Subcutaneous abdominal adipose tissue (tissue), 5 donors: Measurements from ENCODE around the gene RYR2.

Experiments used
- H3K27ac ChIP-seq: one replicate; pipeline ENCODE4 v1.7.0; 2013; ENCODE audit warnings: low read depth, mild to moderate bottlenecking, inconsistent platforms, low read length, moderate library complexity
- H3K27me3 ChIP-seq, 5 donors: one replicate each; pipeline ENCODE4 v1.7.0; 2013; ENCODE audit warnings: low read length in 5 of 5, inconsistent platforms in 1 of 5; ENCODE audit not compliant: control insufficient read depth in 5 of 5, insufficient read depth in 4 of 5
- H3K36me3 ChIP-seq, 5 donors: one replicate each; pipeline ENCODE4 v1.7.0; 2013; ENCODE audit warnings: low read length in 5 of 5; ENCODE audit not compliant: control insufficient read depth in 5 of 5, insufficient read depth in 5 of 5
- H3K4me1 ChIP-seq, 5 donors: one replicate each; pipeline ENCODE4 v1.7.0; 2013; ENCODE audit warnings: low read length in 5 of 5, mild to moderate bottlenecking in 3 of 5, moderate library complexity in 1 of 5; ENCODE audit not compliant: control insufficient read depth in 5 of 5, insufficient read depth in 5 of 5
- H3K4me3 ChIP-seq, 5 donors: one replicate each; pipeline ENCODE4 v1.7.0; 2013; ENCODE audit warnings: low read length in 5 of 5, low read depth in 1 of 5
- H3K9ac ChIP-seq, 5 donors: one replicate each; pipeline ENCODE4 v1.7.0; 2013; ENCODE audit warnings: low read length in 5 of 5, mild to moderate bottlenecking in 4 of 5, moderate library complexity in 3 of 5
- H3K9me3 ChIP-seq, 5 donors: one replicate each; pipeline ENCODE4 v1.7.0; 2013; ENCODE audit warnings: low read length in 5 of 5; ENCODE audit not compliant: control insufficient read depth in 5 of 5
- donor health status: healthy.
- donor health status: healthy.
- donor health status: healthy.
- donor health status: healthy.
- donor health status: healthy.

RYR2 gene

DNA sequence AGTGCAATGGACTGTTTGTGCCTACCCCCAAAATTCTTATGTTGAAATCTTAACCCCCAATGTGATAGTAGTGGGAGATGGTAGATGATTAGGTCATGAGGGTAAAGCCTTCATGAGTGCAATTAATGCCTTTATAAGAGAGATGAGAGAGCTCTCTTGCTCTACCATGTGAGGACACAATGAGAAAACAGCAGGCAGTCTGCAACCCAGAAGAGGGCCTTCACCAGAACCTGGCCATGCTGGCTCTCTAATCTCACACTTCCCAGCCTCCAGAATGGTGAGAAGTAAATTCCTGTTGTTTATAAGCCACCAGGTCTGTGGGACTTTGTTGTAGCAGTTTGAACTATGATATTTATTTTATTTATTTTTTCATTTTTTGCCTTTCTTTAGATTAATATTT lies 21.0 kb downstream of the RYR2 start:
- H3K27ac ChIP-seq, result no peak overlapping the region
- H3K4me1 ChIP-seq, result no peaks in the 10 kb centered on the region
- H3K4me3 ChIP-seq, result no peak overlapping the region
- no peak overlapping the region for H3K9ac ChIP-seq
- no peaks in the 10 kb centered on the region for H3K27me3 ChIP-seq
- no peaks in the 10 kb centered on the region for H3K9me3 ChIP-seq
- H3K36me3 ChIP-seq, result no peaks in the 10 kb centered on the region

- Histone ChIP-seq H3K4me3 (no peak overlapping the region), H3K27me3 (peaks cover 0 to 4% (median 0%) of the 10 kb centered on the region in 5 donors), H3K9ac (no peak overlapping the region), H3K27ac (no peak overlapping the region), H3K4me1 (no peaks in the 10 kb centered on the region), H3K9me3 (no peaks in the 10 kb centered on the region), H3K36me3 (no peaks in the 10 kb centered on the region)
Observed at GRCh38 chr1:237065903-237066302, 23.9 kb downstream of the RYR2 start.

DNA sequence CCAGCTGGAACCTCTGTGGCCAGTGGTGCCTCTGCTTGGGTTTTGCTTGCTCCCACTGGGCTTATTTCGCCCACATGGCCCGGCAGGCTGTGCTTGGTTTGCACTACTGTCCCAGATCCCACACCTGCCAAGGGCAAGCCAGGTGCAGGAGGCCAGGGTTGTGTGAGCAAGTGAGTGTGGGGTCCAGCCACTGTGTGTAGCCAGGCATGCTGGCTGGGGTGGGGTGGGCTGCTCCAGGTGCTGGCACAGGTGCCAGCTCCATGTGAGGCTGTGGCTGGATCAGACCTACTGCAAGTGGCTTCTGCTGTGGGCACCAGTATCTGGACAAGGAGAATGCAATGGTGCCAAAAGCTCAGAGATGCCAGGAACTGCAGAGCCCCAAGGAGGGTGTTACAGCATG lies 28.5 kb downstream of the RYR2 start:
- peaks cover 0 to 5% (median 0%) of the 10 kb centered on the region in 5 donors for H3K9me3 ChIP-seq
- H3K4me3 ChIP-seq, result no peak overlapping the region
- H3K27ac ChIP-seq, result no peak overlapping the region
- H3K9ac ChIP-seq, result no peak overlapping the region
- H3K4me1 ChIP-seq, result no peaks in the 10 kb centered on the region
- H3K27me3 ChIP-seq, result peaks cover 0 to 4% (median 0%) of the 10 kb centered on the region in 5 donors
- no peaks in the 10 kb centered on the region for H3K36me3 ChIP-seq

DNA sequence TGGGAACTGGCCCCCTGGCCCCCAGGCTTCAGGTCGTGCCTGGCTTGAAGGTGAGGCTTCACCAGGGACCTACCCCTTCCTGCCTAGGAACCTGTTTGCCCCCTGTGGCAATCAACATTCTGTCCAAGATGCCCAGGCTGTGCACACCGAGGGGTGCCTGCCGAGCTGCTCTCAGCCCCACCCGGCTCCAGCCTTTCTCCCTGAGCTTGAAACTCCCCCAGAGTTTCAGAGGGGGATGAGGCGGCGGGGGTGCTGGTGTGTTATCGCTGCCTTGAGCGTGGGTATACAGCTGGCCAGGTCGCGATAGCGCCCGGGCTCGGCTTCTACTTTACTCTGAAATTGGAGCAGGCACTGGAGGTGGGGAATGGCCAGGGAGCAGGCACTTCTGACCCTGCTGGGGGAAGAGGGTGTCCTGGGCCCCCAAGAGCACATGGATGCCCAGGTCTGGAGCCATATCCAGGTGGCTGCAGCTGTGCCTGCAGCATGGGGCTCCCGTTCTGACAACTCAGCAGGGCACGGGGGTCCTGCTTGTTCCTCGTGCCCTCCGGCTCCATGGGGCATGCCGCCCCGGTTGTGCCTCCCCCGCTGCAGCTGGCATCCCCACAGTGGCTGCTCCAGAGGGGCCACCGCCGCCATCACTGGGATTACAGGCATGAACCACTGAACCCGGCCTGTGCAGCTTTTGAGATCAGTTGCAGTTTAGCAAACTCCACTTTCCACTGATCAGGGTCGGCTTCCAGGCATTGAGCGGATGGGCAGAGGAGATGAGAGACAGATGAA lies 29.8 kb downstream of the RYR2 start:
- no peak overlapping the region for H3K4me3 ChIP-seq

GRCh38 chr1:237074371-237075117 lies 32.6 kb downstream of the RYR2 start:
- H3K4me1 ChIP-seq, result no peaks in the 10 kb centered on the region
- no peak overlapping the region for H3K27ac ChIP-seq
- H3K36me3 ChIP-seq, result no peaks in the 10 kb centered on the region
- peaks cover 0 to 4% (median 0%) of the 10 kb centered on the region in 5 donors for H3K27me3 ChIP-seq
- H3K9me3 ChIP-seq, result peaks cover 0 to 5% (median 0%) of the 10 kb centered on the region in 5 donors
- no peak overlapping the region for H3K9ac ChIP-seq
- H3K4me3 ChIP-seq, result no peak overlapping the region

More for the DNA sequence above, 29.8 kb downstream of the RYR2 start:
- Histone ChIP-seq H3K9ac (no peak overlapping the region), H3K27me3 (peaks cover 0 to 4% (median 0%) of the 10 kb centered on the region in 5 donors), H3K9me3 (peaks cover 0 to 5% (median 0%) of the 10 kb centered on the region in 5 donors), H3K27ac (no peak overlapping the region), H3K4me1 (no peaks in the 10 kb centered on the region), H3K36me3 (no peaks in the 10 kb centered on the region)

DNA sequence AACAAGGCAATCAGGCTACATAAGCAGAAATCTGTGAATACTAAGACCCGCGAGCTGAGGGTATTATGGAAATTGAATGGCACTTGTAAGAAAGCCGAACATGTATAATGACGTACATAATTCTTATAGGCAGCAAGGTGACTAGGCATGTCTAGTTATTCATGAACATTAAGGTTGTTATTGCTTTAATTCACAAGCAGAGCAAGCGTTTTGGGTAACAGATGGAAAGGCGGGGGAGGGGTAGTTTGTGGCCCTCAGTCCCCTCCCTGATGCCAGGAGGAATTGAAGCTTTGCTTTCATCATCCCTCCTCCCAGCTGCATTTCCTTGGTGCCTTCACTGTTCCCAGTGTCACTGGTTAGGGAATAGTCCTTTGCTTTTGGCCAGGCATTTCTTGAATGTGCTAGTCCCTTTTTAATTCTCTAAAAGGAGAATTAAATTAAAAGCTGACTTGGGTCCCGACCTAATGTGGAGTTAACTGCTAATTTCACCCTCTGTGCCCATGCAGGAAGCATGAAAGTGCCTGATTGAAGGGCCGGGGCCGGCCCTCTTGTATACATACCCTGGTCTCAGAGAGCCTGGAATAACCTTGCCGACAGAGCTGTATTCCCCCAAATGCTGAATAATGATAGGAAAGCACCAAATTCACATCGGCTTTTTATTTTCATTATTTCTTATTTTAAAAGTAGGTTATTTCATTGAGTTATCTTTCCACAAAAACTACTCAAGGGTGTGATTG lies 42.5 kb downstream of the RYR2 start:
- Histone ChIP-seq H3K27ac (no peak overlapping the region), H3K36me3 (no peaks in the 10 kb centered on the region), H3K9me3 (no peaks in the 10 kb centered on the region), H3K4me1 (no peaks in the 10 kb centered on the region), H3K27me3 (no peaks in the 10 kb centered on the region), H3K9ac (no peak overlapping the region), H3K4me3 (no peak overlapping the region)

DNA sequence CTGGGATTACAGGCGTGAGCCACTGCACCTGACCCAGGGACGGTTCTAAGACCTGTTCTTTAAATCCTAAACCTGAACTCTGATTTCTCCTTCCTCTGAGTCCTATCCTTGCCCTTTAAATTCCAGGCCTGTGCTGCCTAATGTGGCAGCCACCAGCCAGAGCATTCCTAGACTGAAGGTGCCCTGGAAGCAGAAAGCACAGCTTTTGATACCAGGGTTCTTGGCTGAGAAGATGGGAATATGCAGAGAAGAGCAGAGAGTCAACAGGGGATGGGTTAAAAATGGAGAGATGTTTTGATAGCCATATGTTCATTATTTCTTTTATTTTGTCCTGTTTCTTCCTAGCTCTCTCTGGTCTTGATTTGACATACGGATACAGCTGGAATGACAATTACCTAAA lies 49.7 kb downstream of the RYR2 start:
- no peak overlapping the region for H3K27ac ChIP-seq
- H3K27me3 ChIP-seq, result peaks cover 0 to 3% (median 0%) of the 10 kb centered on the region in 5 donors
- H3K9ac ChIP-seq, result no peak overlapping the region
- H3K36me3 ChIP-seq, result no peaks in the 10 kb centered on the region
- no peaks in the 10 kb centered on the region for H3K9me3 ChIP-seq
- H3K4me3 ChIP-seq, result no peak overlapping the region
- peaks cover 0 to 1% (median 0%) of the 10 kb centered on the region in 5 donors for H3K4me1 ChIP-seq

- Histone ChIP-seq H3K27ac (no peak overlapping the region), H3K4me3 (no peak overlapping the region), H3K36me3 (no peaks in the 10 kb centered on the region), H3K9me3 (no peaks in the 10 kb centered on the region), H3K9ac (no peak overlapping the region), H3K4me1 (peaks cover 0 to 1% (median 0%) of the 10 kb centered on the region in 5 donors), H3K27me3 (peaks cover 0 to 3% (median 0%) of the 10 kb centered on the region in 5 donors)
Observed at GRCh38 chr1:237093691-237094090, 51.7 kb downstream of the RYR2 start.

DNA sequence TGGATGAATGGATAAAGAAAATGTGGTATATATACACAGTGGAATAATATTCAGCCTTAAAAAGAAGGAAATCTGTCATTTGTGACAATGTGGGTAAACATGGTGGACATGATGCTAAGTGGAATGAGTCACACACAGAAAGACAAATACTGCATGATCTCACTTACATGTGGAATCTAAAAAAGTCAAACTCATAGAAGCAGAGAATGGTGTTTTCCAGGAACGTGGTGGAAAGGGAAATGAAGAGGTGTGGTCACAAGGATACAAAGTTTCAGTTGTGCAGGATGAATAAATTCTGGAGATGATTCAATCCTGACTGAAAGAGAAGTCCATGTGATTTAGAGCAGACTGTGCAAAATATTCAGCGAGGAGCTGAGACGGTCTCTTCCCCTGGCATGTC lies 56.6 kb downstream of the RYR2 start:
- Histone ChIP-seq H3K9me3 (no peaks in the 10 kb centered on the region), H3K9ac (no peak overlapping the region), H3K4me1 (peaks cover 0 to 1% (median 0%) of the 10 kb centered on the region in 5 donors), H3K36me3 (no peaks in the 10 kb centered on the region), H3K27ac (no peak overlapping the region), H3K27me3 (peaks cover 0 to 4% (median 0%) of the 10 kb centered on the region in 5 donors), H3K4me3 (no peak overlapping the region)
